HepG2 (cell line): ENCODE results near the gene TRMT112. TPM values are rescaled to one million over a fixed set of nuclear protein-coding genes. Genes with fewer than 3 reads are reported as not detected.

ENCODE experiments used
- ATAD3A ChIP-seq: sonication (generic); formaldehyde crosslinking; IDR thresholded peaks from 2 replicates; pipeline ENCODE4 v1.4.0; 2020; ENCODE audit warnings: missing genetic modification reagents
- CBX1 ChIP-seq: IDR thresholded peaks from one replicate; pipeline ENCODE4 v1.6.1; 2016; ENCODE audit warnings: antibody characterized with exemption, low read depth
- DR1 ChIP-seq: sonication (generic); formaldehyde crosslinking; IDR thresholded peaks from 2 replicates; pipeline ENCODE4 v1.8.0; 2021; ENCODE audit warnings: mild to moderate bottlenecking, missing genetic modification reagents, inconsistent platforms
- FOXO1 ChIP-seq: sonication (generic); formaldehyde crosslinking; IDR thresholded peaks from 2 replicates; pipeline ENCODE4 v1.4.0; 2020; ENCODE audit warnings: missing genetic modification reagents
- GABPB1 ChIP-seq: IDR thresholded peaks from 2 replicates; pipeline ENCODE4 v1.6.1; 2016; ENCODE audit warnings: mild to moderate bottlenecking, missing genetic modification reagents, moderate library complexity, missing compliant biosample characterization
- KDM6A ChIP-seq: IDR thresholded peaks from 2 replicates; pipeline ENCODE4 v1.6.1; 2016; ENCODE audit warnings: low read depth
- MEIS2 ChIP-seq: sonication (generic); formaldehyde crosslinking; IDR thresholded peaks from 2 replicates; pipeline ENCODE4 v1.9.0; 2021; ENCODE audit warnings: mild to moderate bottlenecking, missing genetic modification reagents
- SMAD3 ChIP-seq: sonication (generic); formaldehyde crosslinking; IDR thresholded peaks from 2 replicates; pipeline ENCODE4 v1.4.0; 2020; ENCODE audit warnings: missing genetic modification reagents
- SOX6 ChIP-seq, 2 experiments: fragments of 450-650 bp in 1 of 2; sonication (generic) in 1 of 2; formaldehyde crosslinking in 1 of 2; IDR thresholded peaks; 2 replicates each; pipeline versions ENCODE4 v1.4.0 to v1.6.1; 2017 to 2020; ENCODE audit warnings: antibody characterized with exemption in 1 of 2, mild to moderate bottlenecking in 1 of 2, missing genetic modification reagents in 1 of 2
- TBP ChIP-seq: sonication (generic); formaldehyde crosslinking; IDR thresholded peaks from 2 replicates; pipeline ENCODE4 v1.5.0; 2020; ENCODE audit warnings: missing genetic modification reagents
- XBP1 ChIP-seq: sonication (generic); formaldehyde crosslinking; IDR thresholded peaks from 2 replicates; pipeline ENCODE4 v1.5.0; 2020; ENCODE audit warnings: missing genetic modification reagents
- ZFP36 ChIP-seq: fragments of 150-350 bp; IDR thresholded peaks from 2 replicates; pipeline ENCODE4 v1.6.1; 2018; ENCODE audit warnings: borderline replicate concordance, low read length, low read depth; ENCODE audit not compliant: partially characterized antibody
- ZFP36L2 ChIP-seq: sonication (generic); formaldehyde crosslinking; IDR thresholded peaks from 2 replicates; pipeline ENCODE4 v1.4.0; 2020; ENCODE audit warnings: missing genetic modification reagents
- ZFP82 ChIP-seq: sonication (generic); formaldehyde crosslinking; IDR thresholded peaks from 2 replicates; pipeline ENCODE4 v1.5.1; 2020; ENCODE audit warnings: mild to moderate bottlenecking, missing genetic modification reagents, borderline replicate concordance
- ZKSCAN8 ChIP-seq: IDR thresholded peaks from 2 replicates; pipeline ENCODE4 v1.6.1; 2016; ENCODE audit warnings: borderline replicate concordance, missing genetic modification reagents, missing compliant biosample characterization
- ZNF230 ChIP-seq: sonication (generic); formaldehyde crosslinking; IDR thresholded peaks from 2 replicates; pipeline ENCODE4 v1.4.0; 2020; ENCODE audit warnings: mild to moderate bottlenecking, missing genetic modification reagents
- ZNF557 ChIP-seq: sonication (generic); formaldehyde crosslinking; IDR thresholded peaks from 2 replicates; pipeline ENCODE4 v1.4.0; 2020; ENCODE audit warnings: missing genetic modification reagents
- ZNF709 ChIP-seq: sonication (generic); formaldehyde crosslinking; IDR thresholded peaks from 2 replicates; pipeline ENCODE4 v1.5.0; 2020; ENCODE audit warnings: mild to moderate bottlenecking, missing genetic modification reagents
- ZNF788 ChIP-seq: sonication (generic); formaldehyde crosslinking; IDR thresholded peaks from 2 replicates; pipeline ENCODE4 v1.5.0; 2020; ENCODE audit warnings: mild to moderate bottlenecking, missing genetic modification reagents, borderline replicate concordance
- ZNF841 ChIP-seq: sonication (generic); formaldehyde crosslinking; IDR thresholded peaks from 2 replicates; pipeline ENCODE4 v1.8.1; 2023; ENCODE audit warnings: missing genetic modification reagents, borderline replicate concordance
- polyA plus RNA-seq, 8 experiments: library from polyadenylated mRNA; depleted of rRNA in 3 of 8; stranded (reverse) in 7 of 8; unstranded in 1 of 8; fragments of >200 nt; fragmentation: Illumina TruSeq in 4 of 8; extraction: Trizol in 4 of 8; gene quantifications; 2 replicates each; pipeline versions ENCODE4 v1.2.1 to v1.2.3, GENCODE V29; 2011 to 2016; ENCODE audit warnings: low read depth in 4 of 8, missing spikeins in 1 of 8, mixed read lengths in 1 of 8; ENCODE audit not compliant: insufficient read depth in 1 of 8
- total RNA-seq, 5 experiments: library from RNA; depleted of rRNA; stranded (reverse); fragments of >200 nt; fragmentation: Illumina TruSeq; extraction: Trizol; gene quantifications; 2 replicates each; pipeline ENCODE4 v1.2.3, GENCODE V29; 2016; ENCODE audit warnings: low read depth in 1 of 5
- TF ChIP-seq, protein P1 (sequence below), 2 experiments: sonication (generic) in 1 of 2; formaldehyde crosslinking in 1 of 2; IDR thresholded peaks; 2 replicates each; pipeline versions ENCODE4 v1.5.1 to v1.6.1; 2011 to 2020; ENCODE audit warnings: borderline replicate concordance in 1 of 2, low read depth in 1 of 2, low read length in 1 of 2, mild to moderate bottlenecking in 1 of 2, missing genetic modification reagents in 1 of 2, moderate library complexity in 1 of 2
- TF ChIP-seq, protein P2 (sequence below): sonication (generic); formaldehyde crosslinking; conservative IDR thresholded peaks from 2 replicates; pipeline ENCODE4 v1.8.1; 2023; ENCODE audit warnings: missing genetic modification reagents
- TF ChIP-seq, protein P3 (sequence below): IDR thresholded peaks from 2 replicates; pipeline ENCODE4 v1.6.1; 2016; ENCODE audit warnings: mild to moderate bottlenecking
- TF ChIP-seq, protein P4 (sequence below): IDR thresholded peaks from 2 replicates; pipeline ENCODE4 v1.6.1; 2012; ENCODE audit warnings: low read depth, low read length, improper control_type of control experiment

Gene TRMT112
- total and polyA plus RNA-seq, 2 of the 13 experiments (the other 11 are each of a cell fraction or from before 2014, with no cell fraction given): 186 to 409 TPM

DNA sequence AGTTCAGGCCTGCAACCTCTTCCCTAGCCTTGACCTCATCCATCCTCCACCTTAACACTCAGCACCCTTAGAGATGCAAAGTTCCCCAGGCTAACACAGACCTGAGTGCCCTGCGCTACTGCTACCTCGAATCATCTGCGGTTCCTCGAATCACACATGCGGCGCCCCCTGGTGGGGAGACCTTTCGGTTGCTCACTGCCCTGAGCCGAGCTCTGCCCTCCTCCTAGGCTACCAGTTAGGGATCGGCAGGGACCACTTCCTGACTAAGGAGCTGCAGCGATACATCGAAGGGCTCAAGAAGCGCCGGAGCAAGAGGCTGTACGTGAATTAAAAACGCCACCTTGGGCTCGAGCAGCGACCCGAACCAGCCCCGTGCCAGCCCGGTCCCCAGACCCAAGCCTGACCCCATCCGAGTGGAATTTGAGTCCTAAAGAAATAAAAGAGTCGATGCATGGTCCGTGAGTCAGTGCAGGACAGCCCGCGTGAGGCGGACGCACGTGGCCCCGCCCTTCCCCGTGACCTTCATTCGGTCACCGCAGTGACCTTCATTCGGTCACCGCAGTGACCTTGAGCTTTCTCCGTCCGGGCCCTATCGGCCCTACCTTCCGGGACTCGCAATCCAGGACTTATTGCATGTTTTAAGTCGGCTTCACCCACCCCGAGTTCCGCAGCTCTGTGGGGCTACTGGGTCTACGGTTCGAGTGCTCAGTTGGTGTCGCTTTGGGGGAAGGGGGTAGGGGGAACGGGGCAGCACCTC lies 12.9 kb downstream of the TRMT112 start (continued):
- TF ChIP-seq, protein P1, sequence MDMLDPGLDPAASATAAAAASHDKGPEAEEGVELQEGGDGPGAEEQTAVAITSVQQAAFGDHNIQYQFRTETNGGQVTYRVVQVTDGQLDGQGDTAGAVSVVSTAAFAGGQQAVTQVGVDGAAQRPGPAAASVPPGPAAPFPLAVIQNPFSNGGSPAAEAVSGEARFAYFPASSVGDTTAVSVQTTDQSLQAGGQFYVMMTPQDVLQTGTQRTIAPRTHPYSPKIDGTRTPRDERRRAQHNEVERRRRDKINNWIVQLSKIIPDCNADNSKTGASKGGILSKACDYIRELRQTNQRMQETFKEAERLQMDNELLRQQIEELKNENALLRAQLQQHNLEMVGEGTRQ (IDR thresholded peaks at IDR 0.05; ENCODE audit: low read depth, low read length): no peak
- TF ChIP-seq, protein P1 (CRISPR knock-in tag; IDR thresholded peaks at IDR 0.05; ENCODE audit: borderline replicate concordance): no peak
- TF ChIP-seq ZNF788 (CRISPR knock-in tag) (no peak), XBP1 (no peak), MEIS2 (0 out of 2 replicates have a peak, but pooled peaks have one; percentile 21), ZNF841 (CRISPR knock-in tag) (no peak), ZNF557 (no peak), CBX1 (no peak), FOXO1 (CRISPR knock-in tag) (no peak), ZFP36 (no peak), SMAD3 (0 out of 2 replicates have a peak, but pooled peaks have one; percentile 11), KDM6A (CRISPR knock-in tag) (no peak), ZFP36L2 (CRISPR knock-in tag) (no peak), DR1 (CRISPR knock-in tag) (no peak), TBP (CRISPR knock-in tag) (no peak), ZNF709 (CRISPR knock-in tag) (peak; percentile 49; the same call in 1 of the 2 replicates), ATAD3A (CRISPR knock-in tag) (no peak), SOX6 (IDR thresholded peaks at IDR 0.05) (no peak), SOX6 (CRISPR knock-in tag; IDR thresholded peaks at IDR 0.05) (peak; percentile 42), ZFP82 (CRISPR knock-in tag) (no peak), GABPB1 (CRISPR knock-in tag) (no peak; the same call in 1 of the 2 replicates), ZNF230 (CRISPR knock-in tag) (no peak), ZKSCAN8 (no peak; the same call in 1 of the 2 replicates)
- TF ChIP-seq, protein P2, sequence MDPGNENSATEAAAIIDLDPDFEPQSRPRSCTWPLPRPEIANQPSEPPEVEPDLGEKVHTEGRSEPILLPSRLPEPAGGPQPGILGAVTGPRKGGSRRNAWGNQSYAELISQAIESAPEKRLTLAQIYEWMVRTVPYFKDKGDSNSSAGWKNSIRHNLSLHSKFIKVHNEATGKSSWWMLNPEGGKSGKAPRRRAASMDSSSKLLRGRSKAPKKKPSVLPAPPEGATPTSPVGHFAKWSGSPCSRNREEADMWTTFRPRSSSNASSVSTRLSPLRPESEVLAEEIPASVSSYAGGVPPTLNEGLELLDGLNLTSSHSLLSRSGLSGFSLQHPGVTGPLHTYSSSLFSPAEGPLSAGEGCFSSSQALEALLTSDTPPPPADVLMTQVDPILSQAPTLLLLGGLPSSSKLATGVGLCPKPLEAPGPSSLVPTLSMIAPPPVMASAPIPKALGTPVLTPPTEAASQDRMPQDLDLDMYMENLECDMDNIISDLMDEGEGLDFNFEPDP: no peak
- TF ChIP-seq, protein P3, sequence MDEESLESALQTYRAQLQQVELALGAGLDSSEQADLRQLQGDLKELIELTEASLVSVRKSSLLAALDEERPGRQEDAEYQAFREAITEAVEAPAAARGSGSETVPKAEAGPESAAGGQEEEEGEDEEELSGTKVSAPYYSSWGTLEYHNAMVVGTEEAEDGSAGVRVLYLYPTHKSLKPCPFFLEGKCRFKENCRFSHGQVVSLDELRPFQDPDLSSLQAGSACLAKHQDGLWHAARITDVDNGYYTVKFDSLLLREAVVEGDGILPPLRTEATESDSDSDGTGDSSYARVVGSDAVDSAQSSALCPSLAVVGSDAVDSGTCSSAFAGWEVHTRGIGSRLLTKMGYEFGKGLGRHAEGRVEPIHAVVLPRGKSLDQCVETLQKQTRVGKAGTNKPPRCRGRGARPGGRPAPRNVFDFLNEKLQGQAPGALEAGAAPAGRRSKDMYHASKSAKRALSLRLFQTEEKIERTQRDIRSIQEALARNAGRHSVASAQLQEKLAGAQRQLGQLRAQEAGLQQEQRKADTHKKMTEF (CRISPR knock-in tag): peak; percentile 63; the same call in 1 of the 2 replicates
- TF ChIP-seq, protein P4, sequence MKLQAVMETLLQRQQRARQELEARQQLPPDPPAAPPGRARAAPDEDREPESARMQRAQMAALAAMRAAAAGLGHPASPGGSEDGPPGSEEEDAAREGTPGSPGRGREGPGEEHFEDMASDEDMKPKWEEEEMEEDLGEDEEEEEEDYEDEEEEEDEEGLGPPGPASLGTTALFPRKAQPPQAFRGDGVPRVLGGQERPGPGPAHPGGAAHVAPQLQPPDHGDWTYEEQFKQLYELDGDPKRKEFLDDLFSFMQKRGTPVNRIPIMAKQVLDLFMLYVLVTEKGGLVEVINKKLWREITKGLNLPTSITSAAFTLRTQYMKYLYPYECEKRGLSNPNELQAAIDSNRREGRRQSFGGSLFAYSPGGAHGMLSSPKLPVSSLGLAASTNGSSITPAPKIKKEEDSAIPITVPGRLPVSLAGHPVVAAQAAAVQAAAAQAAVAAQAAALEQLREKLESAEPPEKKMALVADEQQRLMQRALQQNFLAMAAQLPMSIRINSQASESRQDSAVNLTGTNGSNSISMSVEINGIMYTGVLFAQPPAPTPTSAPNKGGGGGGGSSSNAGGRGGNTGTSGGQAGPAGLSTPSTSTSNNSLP: no peak
